Dedifferentiated amniotic fluid mesenchymal stem cell (primary cell): Measurements from ENCODE around the gene GAA.

Source experiments
- DNase-seq: peaks from one replicate; pipeline ENCODE4 v3.0.0-alpha.2; 2016; ENCODE audit errors: extremely low spot score

Gene GAA

DNA sequence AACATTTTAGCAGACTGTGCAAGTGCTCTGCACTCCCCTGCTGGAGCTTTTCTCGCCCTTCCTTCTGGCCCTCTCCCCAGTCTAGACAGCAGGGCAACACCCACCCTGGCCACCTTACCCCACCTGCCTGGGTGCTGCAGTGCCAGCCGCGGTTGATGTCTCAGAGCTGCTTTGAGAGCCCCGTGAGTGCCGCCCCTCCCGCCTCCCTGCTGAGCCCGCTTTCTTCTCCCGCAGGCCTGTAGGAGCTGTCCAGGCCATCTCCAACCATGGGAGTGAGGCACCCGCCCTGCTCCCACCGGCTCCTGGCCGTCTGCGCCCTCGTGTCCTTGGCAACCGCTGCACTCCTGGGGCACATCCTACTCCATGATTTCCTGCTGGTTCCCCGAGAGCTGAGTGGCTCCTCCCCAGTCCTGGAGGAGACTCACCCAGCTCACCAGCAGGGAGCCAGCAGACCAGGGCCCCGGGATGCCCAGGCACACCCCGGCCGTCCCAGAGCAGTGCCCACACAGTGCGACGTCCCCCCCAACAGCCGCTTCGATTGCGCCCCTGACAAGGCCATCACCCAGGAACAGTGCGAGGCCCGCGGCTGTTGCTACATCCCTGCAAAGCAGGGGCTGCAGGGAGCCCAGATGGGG lies 3.1 kb downstream of the GAA start:
- DNase-seq = no peak

DNA sequence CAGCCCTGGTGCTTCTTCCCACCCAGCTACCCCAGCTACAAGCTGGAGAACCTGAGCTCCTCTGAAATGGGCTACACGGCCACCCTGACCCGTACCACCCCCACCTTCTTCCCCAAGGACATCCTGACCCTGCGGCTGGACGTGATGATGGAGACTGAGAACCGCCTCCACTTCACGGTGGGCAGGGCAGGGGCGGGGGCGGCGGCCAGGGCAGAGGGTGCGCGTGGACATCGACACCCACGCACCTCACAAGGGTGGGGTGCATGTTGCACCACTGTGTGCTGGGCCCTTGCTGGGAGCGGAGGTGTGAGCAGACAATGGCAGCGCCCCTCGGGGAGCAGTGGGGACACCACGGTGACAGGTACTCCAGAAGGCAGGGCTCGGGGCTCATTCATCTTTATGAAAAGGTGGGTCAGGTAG lies 3.6 kb downstream of the GAA start:
- no peak for DNase-seq

DNA sequence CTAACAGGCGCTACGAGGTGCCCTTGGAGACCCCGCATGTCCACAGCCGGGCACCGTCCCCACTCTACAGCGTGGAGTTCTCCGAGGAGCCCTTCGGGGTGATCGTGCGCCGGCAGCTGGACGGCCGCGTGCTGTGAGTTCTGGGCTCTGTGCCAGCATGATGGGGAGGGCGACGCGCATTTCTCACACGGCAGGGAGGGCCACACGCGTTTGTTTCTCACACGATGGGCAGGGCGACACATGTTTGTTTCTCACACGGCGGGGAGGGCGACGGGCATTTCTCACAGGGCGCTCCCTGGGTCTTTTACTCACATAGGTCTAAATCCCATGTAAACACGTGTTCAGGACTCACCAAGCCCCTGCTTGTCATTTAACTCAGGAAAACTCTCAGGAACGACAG lies 4.4 kb downstream of the GAA start:
- DNase-seq = no peak

DNA sequence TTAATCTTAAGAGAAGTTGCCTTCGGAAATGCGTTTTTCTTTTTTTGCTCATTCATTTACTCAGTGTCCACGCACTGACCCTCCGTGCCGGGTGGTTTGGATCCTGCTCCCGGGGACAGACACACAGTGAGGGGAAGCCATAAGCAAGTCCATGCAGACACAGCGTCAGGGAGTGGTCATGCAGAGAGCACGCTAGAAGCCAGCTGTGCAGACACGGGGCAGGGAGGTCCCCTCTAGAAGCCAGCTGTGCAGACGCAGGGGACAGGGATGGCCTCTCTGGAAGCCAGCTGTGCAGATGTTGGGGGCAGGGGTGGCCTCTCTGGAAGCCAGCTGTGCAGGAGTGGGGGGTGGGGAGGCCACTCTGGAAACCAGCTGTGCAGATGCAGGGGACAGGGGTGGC lies 4.8 kb downstream of the GAA start:
- no peak for DNase-seq

DNA sequence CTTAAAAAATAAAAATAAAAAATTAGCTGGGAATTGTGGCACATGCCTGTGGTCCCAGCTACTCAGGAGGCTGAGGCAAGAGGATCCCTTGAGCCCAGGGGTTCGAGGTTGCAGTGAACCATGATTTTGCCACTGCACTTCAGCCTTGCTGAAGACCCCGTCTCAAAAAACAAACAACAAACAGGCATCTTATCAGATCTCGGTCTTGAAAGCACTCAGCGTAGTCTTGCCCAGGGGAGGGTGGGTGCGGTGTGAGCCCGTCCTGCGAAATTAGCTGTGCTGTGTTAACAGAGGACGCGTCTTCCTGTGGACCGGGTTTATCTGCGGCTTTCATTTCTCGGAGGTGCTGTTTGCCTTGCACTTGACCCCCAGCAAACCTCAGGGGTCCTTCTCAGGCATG lies 5.4 kb downstream of the GAA start:
- no peak for DNase-seq

DNA sequence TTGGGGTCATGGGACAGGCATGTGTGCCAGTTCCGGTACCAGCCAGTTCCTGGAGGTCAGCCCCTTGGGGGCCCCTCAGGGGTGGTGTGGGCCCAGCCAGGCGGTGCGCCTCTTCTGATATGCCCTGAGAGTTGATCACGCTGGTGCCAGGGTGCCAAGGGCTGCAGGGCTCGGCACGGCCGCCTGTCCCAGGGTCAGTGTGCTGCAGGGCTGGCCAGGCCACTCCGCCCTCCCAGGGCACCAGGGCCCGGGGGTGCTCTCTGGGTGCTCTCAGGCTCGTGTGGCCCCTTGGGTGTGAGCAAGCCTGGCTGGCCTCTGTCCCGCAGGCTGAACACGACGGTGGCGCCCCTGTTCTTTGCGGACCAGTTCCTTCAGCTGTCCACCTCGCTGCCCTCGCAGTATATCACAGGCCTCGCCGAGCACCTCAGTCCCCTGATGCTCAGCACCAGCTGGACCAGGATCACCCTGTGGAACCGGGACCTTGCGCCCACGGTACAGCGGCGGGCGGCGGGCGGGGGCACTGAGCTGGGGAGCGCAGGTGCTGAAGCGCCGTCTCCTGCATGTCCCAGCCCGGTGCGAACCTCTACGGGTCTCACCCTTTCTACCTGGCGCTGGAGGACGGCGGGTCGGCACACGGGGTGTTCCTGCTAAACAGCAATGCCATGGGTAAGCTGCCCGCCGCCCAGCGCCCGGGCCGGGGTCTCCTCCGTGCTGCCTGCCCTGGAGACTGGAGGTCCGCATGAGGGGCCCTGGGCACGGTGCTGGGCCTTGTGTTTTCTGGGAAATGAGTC lies 6.0 kb downstream of the GAA start:
- no peak for DNase-seq

DNA sequence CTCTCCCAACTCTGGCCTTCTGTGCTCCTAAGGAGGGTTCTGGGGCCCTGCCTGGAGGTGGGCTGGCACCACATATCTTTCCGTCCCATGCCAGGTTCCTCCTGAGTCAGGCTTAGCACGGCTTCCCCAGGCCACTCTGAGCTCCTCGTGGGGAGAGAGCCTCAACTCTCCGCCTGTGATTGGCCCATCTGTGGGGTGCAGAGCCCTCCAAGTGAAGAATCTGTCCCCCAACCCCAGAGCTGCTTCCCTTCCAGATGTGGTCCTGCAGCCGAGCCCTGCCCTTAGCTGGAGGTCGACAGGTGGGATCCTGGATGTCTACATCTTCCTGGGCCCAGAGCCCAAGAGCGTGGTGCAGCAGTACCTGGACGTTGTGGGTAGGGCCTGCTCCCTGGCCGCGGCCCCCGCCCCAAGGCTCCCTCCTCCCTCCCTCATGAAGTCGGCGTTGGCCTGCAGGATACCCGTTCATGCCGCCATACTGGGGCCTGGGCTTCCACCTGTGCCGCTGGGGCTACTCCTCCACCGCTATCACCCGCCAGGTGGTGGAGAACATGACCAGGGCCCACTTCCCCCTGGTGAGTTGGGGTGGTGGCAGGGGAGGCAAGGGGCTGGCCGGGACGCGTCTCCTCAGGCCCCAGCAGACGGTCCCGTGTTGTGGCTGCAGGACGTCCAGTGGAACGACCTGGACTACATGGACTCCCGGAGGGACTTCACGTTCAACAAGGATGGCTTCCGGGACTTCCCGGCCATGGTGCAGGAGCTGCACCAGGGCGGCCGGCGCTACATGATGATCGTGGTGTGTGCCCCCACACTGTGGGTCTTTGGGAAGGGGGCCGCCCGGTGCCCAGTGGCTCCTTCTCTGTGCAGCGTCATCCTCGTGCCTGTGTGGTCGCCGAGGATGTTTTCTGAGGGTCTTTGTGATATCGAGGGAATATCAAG lies 6.9 kb downstream of the GAA start:
- no peak for DNase-seq

DNA sequence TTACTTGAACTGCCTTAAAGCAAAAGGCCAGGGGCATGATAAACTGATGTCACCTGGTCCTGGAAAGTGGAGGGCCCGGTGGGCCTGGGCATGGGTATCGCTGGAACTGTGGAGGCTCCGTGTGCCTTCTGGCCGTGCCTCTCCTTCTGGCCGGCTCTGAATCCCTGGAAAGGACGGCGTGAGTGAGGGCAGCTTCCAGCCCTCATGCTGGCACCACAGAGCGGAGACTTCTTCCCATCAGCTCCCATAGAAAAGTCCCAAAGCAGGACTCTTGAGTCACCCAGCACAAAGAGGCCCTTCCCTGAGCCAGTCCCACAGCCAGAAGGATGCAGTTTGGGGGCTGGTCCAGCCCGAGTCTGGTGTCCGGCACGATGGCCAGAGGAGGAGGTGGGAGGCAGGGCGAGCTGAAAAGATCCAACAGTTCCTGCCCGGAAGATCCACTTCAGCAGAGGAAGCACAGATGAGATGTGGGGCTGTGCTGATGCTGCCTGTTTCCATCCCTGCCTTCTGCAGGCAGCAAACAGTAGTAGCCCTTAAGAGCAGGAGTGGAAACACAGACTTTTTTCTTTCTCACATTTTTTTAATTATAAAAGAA lies 7.8 kb downstream of the GAA start:
- DNase-seq = no peak

DNA sequence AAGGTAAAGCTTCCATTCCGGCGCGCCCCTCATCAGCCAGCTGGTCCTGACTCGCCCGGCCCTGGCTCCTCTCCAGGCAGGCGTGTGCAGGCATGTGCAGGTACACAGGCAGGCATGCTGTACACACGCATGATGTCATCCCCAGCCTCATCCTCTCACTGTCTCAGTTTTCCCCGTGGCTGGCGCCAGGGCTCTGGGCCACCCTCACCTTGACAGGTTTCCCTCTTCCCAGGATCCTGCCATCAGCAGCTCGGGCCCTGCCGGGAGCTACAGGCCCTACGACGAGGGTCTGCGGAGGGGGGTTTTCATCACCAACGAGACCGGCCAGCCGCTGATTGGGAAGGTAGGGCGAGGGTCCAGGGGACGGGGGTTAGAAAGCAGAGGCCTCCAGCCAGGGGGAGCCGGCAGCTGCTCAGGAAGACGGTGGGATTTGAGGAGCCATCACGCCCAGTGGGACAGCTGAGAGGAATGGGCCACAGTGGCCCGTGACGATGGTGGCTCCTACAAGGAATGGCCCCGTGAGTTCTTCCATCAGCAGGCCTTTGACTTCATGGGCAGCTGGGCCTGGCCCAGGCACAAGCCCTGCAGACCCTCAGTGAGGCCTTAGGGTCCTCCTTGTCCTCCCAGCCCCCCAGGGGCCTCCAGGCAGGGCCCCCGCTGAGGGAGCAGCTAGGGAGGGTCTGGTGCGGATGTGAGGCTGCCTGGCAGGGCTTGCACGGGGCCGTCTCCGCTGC lies 8.5 kb downstream of the GAA start:
- DNase-seq = no peak

DNA sequence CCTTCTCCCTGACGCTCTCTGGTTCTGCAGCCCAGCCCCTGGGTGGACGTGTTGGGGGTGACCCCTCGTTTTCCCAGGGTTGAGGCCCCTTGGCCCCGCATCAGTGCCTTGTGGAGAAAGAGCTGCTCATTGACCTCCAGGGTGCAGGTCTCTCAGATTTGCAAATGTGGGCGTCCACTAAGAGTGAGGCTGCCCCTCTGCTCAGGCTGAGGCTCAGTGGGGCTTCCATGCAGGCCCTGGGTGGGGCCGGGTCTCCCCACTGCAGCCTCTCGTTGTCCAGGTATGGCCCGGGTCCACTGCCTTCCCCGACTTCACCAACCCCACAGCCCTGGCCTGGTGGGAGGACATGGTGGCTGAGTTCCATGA lies 9.0 kb downstream of the GAA start:
- no peak for DNase-seq

DNA sequence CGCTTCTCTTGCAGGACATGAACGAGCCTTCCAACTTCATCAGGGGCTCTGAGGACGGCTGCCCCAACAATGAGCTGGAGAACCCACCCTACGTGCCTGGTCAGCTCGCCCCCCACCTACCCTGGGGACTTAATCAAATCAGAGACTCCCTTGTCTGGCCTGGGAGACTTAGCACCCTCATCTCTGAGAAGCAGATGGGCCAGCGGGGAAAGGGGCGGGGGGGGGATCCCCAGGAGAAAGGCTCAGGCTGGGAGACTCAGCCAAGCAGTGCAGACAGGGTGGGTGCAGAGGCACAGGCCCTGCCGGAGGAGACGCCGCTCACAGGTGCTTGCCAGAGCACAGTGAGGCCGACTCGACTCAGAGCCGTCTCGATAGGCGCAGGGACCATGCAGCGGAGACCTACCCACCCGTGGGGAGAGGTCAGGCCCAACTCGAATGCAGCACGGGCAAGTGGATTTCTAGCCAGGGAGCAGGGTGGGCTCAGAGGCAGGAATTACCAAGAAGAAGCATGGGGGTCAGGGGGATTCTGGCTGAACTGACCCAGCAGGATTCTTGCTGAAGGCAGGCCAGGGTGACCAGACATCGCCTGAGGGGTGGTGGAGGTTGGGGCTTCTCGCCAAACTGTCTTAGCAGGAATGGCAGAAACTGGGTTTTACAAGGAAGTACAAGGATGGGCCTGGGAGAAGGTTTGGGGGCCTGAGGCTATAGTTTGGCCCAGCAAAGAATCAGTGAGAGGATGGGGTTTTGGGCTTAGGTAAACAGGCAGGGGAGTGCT lies 9.7 kb downstream of the GAA start:
- DNase-seq = no peak

DNA sequence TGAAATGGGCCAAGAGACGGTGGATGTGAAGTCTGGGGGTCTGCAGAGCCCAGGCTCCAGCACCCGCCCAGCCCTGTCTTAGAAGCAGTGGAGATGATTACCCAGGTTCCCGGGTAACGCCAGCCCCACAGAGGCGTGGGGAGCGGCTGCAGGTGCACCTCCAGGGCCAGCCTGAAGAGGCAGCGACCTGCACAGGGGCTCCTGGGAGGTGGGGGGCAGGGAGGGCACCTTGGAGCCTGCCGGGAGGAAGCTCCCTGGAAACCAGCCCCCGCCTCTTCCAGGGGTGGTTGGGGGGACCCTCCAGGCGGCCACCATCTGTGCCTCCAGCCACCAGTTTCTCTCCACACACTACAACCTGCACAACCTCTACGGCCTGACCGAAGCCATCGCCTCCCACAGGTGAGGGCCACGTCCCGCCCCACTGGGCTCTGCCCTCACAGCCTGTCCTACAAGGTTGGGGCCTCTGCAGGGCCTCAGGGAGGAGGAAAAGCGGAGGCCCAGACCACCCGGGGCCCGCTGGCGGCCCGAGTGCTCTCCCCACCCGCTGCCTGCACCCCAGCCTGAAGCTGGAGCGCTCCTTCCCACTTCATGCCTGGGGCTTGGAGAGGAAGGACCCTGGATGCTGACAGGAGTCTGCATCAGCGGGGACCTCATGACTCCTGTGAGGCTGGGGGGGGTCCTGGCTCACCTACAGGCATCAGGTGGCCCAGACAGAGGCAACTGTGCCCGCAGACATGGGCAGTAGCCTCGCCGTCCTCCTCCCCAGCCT lies 10.5 kb downstream of the GAA start:
- no peak for DNase-seq

DNA sequence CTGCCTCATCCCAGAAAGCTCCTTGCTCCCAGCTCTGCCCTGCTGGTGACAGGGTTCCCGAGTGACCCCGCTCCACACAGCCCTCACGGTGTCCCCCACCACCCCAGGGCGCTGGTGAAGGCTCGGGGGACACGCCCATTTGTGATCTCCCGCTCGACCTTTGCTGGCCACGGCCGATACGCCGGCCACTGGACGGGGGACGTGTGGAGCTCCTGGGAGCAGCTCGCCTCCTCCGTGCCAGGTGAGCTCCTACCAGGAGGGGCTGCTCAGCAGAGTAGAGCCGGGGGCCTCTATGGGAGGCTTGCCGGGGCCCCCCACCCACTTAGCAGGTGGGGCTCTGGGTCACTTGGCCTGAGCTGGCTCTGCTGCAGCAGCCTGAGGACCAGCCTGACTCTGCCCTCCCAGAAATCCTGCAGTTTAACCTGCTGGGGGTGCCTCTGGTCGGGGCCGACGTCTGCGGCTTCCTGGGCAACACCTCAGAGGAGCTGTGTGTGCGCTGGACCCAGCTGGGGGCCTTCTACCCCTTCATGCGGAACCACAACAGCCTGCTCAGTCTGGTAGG lies 11.2 kb downstream of the GAA start:
- DNase-seq = no peak

DNA sequence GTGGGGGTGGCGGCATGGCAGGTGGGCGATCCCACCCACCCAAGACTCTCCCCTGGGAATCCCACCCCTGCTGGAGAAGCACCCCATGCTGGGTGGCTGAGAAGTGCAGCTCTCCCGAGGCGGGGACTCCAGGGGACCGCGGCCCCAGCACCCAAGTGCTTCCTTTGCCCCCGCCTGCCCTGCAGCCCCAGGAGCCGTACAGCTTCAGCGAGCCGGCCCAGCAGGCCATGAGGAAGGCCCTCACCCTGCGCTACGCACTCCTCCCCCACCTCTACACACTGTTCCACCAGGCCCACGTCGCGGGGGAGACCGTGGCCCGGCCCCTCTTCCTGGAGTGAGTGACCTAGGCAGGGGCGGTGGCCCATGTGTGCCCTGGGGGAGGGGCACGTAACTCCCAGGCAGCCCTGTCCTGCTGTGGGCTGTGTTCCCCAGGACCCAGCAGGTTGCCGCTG lies 11.7 kb downstream of the GAA start:
- no peak for DNase-seq

DNA sequence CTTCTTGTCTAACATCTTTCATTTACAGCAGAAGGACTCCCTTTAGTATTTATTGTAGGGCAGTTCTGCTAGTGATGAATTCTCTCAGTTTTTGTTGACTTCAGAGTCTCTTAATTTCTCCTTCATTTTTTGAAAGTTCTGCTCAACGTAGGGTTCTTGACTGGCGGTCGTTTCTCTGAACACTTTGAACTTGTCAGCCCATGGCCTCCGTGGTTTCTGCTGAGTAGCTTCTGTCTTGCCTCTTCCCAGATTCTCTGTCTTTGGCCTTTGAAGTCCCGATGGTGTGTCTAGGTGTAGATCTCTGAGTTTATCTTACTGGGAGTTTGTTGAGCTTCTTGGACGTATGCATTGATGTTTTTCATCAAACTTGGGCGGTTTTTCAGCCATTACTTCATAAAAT lies 13.4 kb downstream of the GAA start:
- DNase-seq = no peak

DNA sequence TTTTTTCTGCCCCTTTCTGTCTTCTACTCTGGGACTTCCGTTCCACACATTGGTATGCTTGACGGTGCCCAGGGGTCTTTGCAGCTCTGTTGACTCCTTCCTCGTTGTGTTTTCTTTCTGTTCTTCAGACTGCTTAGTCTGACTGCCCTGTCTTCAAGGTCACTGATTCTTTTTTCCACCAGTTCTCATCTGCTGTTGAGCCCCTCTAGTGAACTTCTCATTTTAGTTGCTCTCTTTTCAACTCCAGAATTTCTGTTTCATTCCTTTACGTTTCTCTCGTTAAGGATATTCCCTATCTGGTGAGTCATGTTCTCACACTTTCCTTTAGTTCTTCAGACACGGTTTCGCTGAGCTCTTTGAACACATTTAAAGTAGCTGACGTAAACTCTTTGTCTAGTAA lies 13.8 kb downstream of the GAA start:
- DNase-seq = no peak

DNA sequence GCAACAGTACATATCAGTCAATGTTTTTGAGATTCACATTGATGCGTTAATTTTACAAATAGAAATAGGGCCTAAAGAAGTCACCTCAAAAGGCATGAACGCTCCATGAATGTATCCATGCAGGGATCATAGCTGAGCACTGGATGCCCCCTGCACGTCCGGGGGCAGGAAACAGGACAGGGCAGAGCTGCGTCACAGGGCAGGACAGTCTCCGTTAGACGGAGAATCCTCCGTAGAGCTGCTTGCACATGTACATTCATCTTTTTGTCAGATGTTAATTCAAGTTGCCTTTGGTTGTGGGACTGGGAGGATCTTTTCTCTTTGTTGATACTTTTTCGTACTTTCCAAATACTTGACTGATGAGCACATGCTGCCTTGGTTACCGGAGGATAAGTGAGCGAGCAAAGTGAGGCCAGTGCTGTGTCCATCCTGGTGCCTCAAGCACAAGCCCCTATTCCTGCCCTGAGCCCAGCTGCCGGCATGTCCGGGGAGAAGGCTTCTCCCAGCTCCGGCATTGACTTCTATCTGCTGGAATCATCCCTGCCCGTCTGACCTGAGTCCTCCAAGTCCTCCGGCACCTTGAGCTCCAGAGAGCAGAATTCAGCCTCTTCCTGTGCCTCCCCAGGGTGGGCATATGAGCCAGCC lies 15.0 kb downstream of the GAA start:
- no peak for DNase-seq

DNA sequence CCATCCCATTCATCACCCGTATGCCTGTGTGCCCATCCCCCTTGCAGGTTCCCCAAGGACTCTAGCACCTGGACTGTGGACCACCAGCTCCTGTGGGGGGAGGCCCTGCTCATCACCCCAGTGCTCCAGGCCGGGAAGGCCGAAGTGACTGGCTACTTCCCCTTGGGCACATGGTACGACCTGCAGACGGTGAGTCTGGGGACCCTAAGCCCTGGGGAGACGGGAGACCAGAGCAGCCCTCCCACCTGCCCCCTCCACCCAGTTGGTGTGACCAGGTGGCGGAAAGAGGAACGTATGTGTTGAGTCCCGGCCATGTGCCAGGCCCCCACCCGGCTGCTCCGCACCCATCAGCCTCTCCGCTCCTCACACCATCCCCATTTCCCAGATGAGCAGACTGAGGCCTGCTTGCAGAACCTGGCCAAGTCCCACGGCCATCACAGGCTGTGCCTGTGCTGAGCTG lies 15.6 kb downstream of the GAA start:
- no peak for DNase-seq
